HCT116 (cell line): Measurements from ENCODE around the gene MELTF. TPM values are rescaled to one million over a fixed set of nuclear protein-coding genes. Genes with fewer than 3 reads are reported as not detected.

Source experiments
- ATAC-seq: fragments of 200-7000 bp; cut with Tn5 transposase; 2 replicates; pipeline ENCODE4 v1.9.1; 2020; ENCODE audit warnings: mild to moderate bottlenecking, moderate library complexity
- BruUV-seq: library from RNA; stranded (reverse); fragments of 400-500 nt; replicated peaks from 2 replicates; lab custom pipeline; 2021; lab: Mats Ljungman, UMichigan
- CTCF ChIA-PET: fragments of 300-600 bp; sonication (Branson Sonifier 250); formaldehyde crosslinking; loops from one replicate; lab custom pipeline; 2021; ENCODE audit warnings: antibody characterized with exemption; lab: Charles Lee
- POLR2A ChIA-PET: fragments of 300-600, 350-600 bp; sonication (Branson Sonifier 250); formaldehyde crosslinking; loops from one replicate; lab custom pipeline; 2021; ENCODE audit warnings: antibody characterized with exemption; lab: Charles Lee
- RAD21 ChIA-PET, 2 experiments: fragments of 300-600 bp; sonication (Branson Sonifier 250); formaldehyde crosslinking; loops; one replicate each; lab custom pipeline; 2023; ENCODE audit warnings: low total read pairs in 2 of 2; ENCODE audit not compliant: uncharacterized antibody in 2 of 2, unreplicated experiment in 2 of 2, low non-redundant PET in 1 of 2; lab: Charles Lee
- DNase-seq: peaks from one replicate; pipeline ENCODE4 v3.0.0-alpha.2; 2010; ENCODE audit warnings: low read depth, low spot score
- H2AFZ ChIP-seq: fragments of 200-600 bp; shearing (Covaris generic), sonication (generic); 2 replicates; pipeline ENCODE4 v1.6.1; 2017; ENCODE audit warnings: low read depth, mixed run types, mixed read lengths, antibody characterized with exemption, low read length; ENCODE audit not compliant: poor library complexity, severe bottlenecking
- H3K27ac ChIP-seq: 2 replicates; pipeline ENCODE4 v1.5.1; 2012; ENCODE audit warnings: low read depth, low read length
- H3K27me3 ChIP-seq: fragments of 200-600 bp; sonication (generic); 2 replicates; pipeline ENCODE4 v1.6.1; 2016; ENCODE audit warnings: mixed run types, low read length, mixed read lengths; ENCODE audit not compliant: insufficient read depth
- H3K36me3 ChIP-seq, 2 experiments: fragments of 200-500 bp in 1 of 2; fragments of 200-600 bp in 1 of 2; sonication (Bioruptor generic) in 1 of 2; sonication (generic) in 1 of 2; 2 replicates each; pipeline versions ENCODE4 v1.5.1 to v1.6.1; 2014 to 2016; ENCODE audit warnings: low read length in 2 of 2, inconsistent platforms in 1 of 2, mixed read lengths in 1 of 2, mixed run types in 1 of 2; ENCODE audit not compliant: insufficient read depth in 2 of 2, control insufficient read depth in 1 of 2
- H3K4me1 ChIP-seq, 2 experiments: fragments of 200-600 bp in 1 of 2; sonication (generic) in 1 of 2; 2 replicates each; pipeline versions ENCODE4 v1.5.1 to v1.6.1; 2012 to 2017; ENCODE audit warnings: low read length in 2 of 2, inconsistent platforms in 1 of 2, mild to moderate bottlenecking in 1 of 2, mixed read lengths in 1 of 2, mixed run types in 1 of 2, moderate library complexity in 1 of 2; ENCODE audit not compliant: insufficient read depth in 2 of 2, control insufficient read depth in 1 of 2
- H3K4me2 ChIP-seq: fragments of 200-600 bp; sonication (generic); 2 replicates; pipeline ENCODE4 v1.6.1; 2017; ENCODE audit warnings: mixed run types, low read length, mixed read lengths
- H3K4me3 ChIP-seq, 2 experiments: fragments of 200-600 bp in 1 of 2; sonication (generic) in 1 of 2; replicated peaks in 1 of 2; 2 replicates each; pipeline ENCODE4 v1.5.1; 2011 to 2016; ENCODE audit warnings: low read length in 2 of 2, control low read depth in 1 of 2, low read depth in 1 of 2, mild to moderate bottlenecking in 1 of 2, mixed read lengths in 1 of 2, mixed run types in 1 of 2
- H3K79me2 ChIP-seq: fragments of 200-600 bp; sonication (generic); 2 replicates; pipeline ENCODE4 v1.6.1; 2017; ENCODE audit warnings: mild to moderate bottlenecking, mixed run types, low read length, moderate library complexity, mixed read lengths; ENCODE audit not compliant: insufficient read depth
- H3K9ac ChIP-seq: fragments of 200-600 bp; sonication (generic); 2 replicates; pipeline ENCODE4 v1.6.1; 2016; ENCODE audit warnings: low read length, mixed read lengths
- H3K9me2 ChIP-seq: fragments of 200-600 bp; sonication (generic), shearing (Covaris generic); 2 replicates; pipeline ENCODE4 v1.6.1; 2017; ENCODE audit warnings: mixed run types, mild to moderate bottlenecking, moderate library complexity; ENCODE audit not compliant: insufficient read depth
- H3K9me3 ChIP-seq, 2 experiments: fragments of 200-500 bp in 1 of 2; fragments of 200-600 bp in 1 of 2; sonication (Bioruptor generic) in 1 of 2; sonication (generic) in 1 of 2; 2 replicates each; pipeline ENCODE4 v1.6.1; 2014 to 2017; ENCODE audit warnings: low read length in 2 of 2, mixed read lengths in 2 of 2, inconsistent platforms in 1 of 2, low read depth in 1 of 2, mild to moderate bottlenecking in 1 of 2, mixed run types in 1 of 2, moderate library complexity in 1 of 2; ENCODE audit not compliant: control insufficient read depth in 1 of 2, insufficient read depth in 1 of 2
- H4K20me1 ChIP-seq: fragments of 200-600 bp; sonication (generic), shearing (Covaris generic); 2 replicates; pipeline ENCODE4 v1.6.1; 2017; ENCODE audit warnings: mixed run types, mild to moderate bottlenecking, moderate library complexity; ENCODE audit not compliant: insufficient read depth
- EGR1 ChIP-seq: IDR thresholded peaks from 2 replicates; pipeline ENCODE4 v1.6.1; 2012; ENCODE audit warnings: low read depth
- ELF1 ChIP-seq: IDR thresholded peaks from 2 replicates; pipeline ENCODE4 v1.6.1; 2012; ENCODE audit warnings: low read depth, borderline replicate concordance
- EZH2 ChIP-seq: fragments of 200-600 bp; sonication (generic); IDR thresholded peaks from 2 replicates; pipeline ENCODE4 v1.6.1; 2017; ENCODE audit warnings: antibody characterized with exemption, mixed run types
- EZH2phosphoT487 ChIP-seq: fragments of 200-600 bp; IDR thresholded peaks from 2 replicates; pipeline ENCODE4 v1.6.1; 2018; ENCODE audit warnings: antibody characterized with exemption, borderline replicate concordance
- MAX ChIP-seq: IDR thresholded peaks from 2 replicates; pipeline ENCODE4 v1.6.1; 2012
- RAD21 ChIP-seq: IDR thresholded peaks from 2 replicates; pipeline ENCODE4 v1.6.1; 2012; ENCODE audit warnings: low read depth, mild to moderate bottlenecking
- SIN3A ChIP-seq: IDR thresholded peaks from 2 replicates; pipeline ENCODE4 v1.6.1; 2012; ENCODE audit warnings: low read depth
- SRF ChIP-seq: IDR thresholded peaks from 2 replicates; pipeline ENCODE4 v1.6.1; 2012; ENCODE audit warnings: low read depth
- ZBTB33 ChIP-seq: IDR thresholded peaks from 2 replicates; pipeline ENCODE4 v1.6.1; 2011; ENCODE audit warnings: mild to moderate bottlenecking, low read length, moderate library complexity; ENCODE audit not compliant: insufficient replicate concordance; ENCODE audit errors: extremely low read depth
- ZFX ChIP-seq: fragments of 450-650 bp; IDR thresholded peaks from 2 replicates; pipeline ENCODE4 v1.6.1; 2017
- ZNF274 ChIP-seq: fragments of 200-500 bp; sonication (Bioruptor generic); IDR thresholded peaks from 2 replicates; pipeline ENCODE4 v1.6.1; 2014; ENCODE audit warnings: mild to moderate bottlenecking, low read depth, low read length, inconsistent platforms
- intact Hi-C: fragments of 100-400 bp; cut with micrococcal nuclease; formaldehyde crosslinking; loops from 2 replicates; pipeline ENCODE4 v1.10.0; 2022
- total RNA-seq: library from RNA; stranded (reverse); gene quantifications from one replicate; pipeline ENCODE4 v1.2.1, GENCODE V29; 2021; ENCODE audit not compliant: unreplicated experiment

MELTF gene
- total RNA-seq, 1 experiment from 2014 or later, result 47.6 TPM

GRCh38 chr3:197023241-197023997 is 6.2 kb downstream of the MELTF start:
- POLR2A ChIA-PET, result interaction anchor here (1.1 kb wide), 1 partner anchor 18 kb away, joined by 3 read pairs; no protein-coding TSS in a partner anchor
- no peaks in the 10 kb centered on the region for H3K9me2 ChIP-seq
- H3K9me3 ChIP-seq, result no peaks in the 10 kb centered on the region
- H3K36me3 ChIP-seq, result peaks cover 2 to 7% of the 10 kb centered on the region in 2 experiments; a peak in 3 of 4 replicates
- H3K9ac ChIP-seq, result no peak overlapping the region
- H3K4me1 ChIP-seq, result peaks cover 4 to 17% of the 10 kb centered on the region in 2 experiments; a peak in 3 of 4 replicates
- H3K79me2 ChIP-seq, result peaks cover 15% of the 10 kb centered on the region
- no peak overlapping the region for H2AFZ ChIP-seq
- no TSS peak for BruUV-seq
- H3K27ac ChIP-seq, result no peak overlapping the region
- CTCF ChIA-PET, result no interaction called here
- no peak for ATAC-seq
- no peaks in the 10 kb centered on the region for H3K27me3 ChIP-seq
- H4K20me1 ChIP-seq, result no peaks in the 10 kb centered on the region
- RAD21 ChIA-PET, result no interaction called here
- no peak overlapping the region for H3K4me2 ChIP-seq
- DNase-seq, result no peak
- intact Hi-C loops, result no loop called here
- H3K4me3 ChIP-seq, result no peak overlapping the region
- TF ChIP-seq SRF, result no peak
- no peak for TF ChIP-seq ZFX
- TF ChIP-seq EGR1, result no peak
- TF ChIP-seq RAD21, result no peak
- TF ChIP-seq ZNF274, result no peak
- no peak for TF ChIP-seq ELF1
- no peak for TF ChIP-seq EZH2
- no peak for TF ChIP-seq EZH2phosphoT487
- no peak for TF ChIP-seq MAX
- TF ChIP-seq ZBTB33, result no peak
- TF ChIP-seq SIN3A, result no peak
